Ectodermal cell (in vitro differentiated cells): ENCODE results near the gene GABRR1. TPM values are rescaled to one million over a fixed set of nuclear protein-coding genes. Genes with fewer than 3 reads are reported as not detected.

Experiments
- H3K27ac ChIP-seq: 2 replicates; pipeline ENCODE4 v1.7.0; 2013; ENCODE audit warnings: mild to moderate bottlenecking, low read depth, low read length; ENCODE audit not compliant: insufficient read depth, poor library complexity, severe bottlenecking
- H3K27me3 ChIP-seq: 2 replicates; pipeline ENCODE4 v1.7.0; 2013; ENCODE audit warnings: mild to moderate bottlenecking, low read length; ENCODE audit not compliant: insufficient read depth, control insufficient read depth, poor library complexity, severe bottlenecking
- H3K36me3 ChIP-seq: one replicate; pipeline ENCODE4 v1.7.0; 2013; ENCODE audit warnings: low read length; ENCODE audit not compliant: control insufficient read depth, insufficient read depth
- H3K4me1 ChIP-seq: one replicate; pipeline ENCODE4 v1.7.0; 2013; ENCODE audit warnings: low read length; ENCODE audit not compliant: control insufficient read depth, insufficient read depth
- H3K4me3 ChIP-seq: 2 replicates; pipeline ENCODE4 v1.7.0; 2013; ENCODE audit warnings: low read depth, low read length, control low read depth; ENCODE audit not compliant: insufficient read depth
- H3K9me3 ChIP-seq: 2 replicates; pipeline ENCODE4 v1.7.0; 2013; ENCODE audit warnings: mild to moderate bottlenecking, low read length, moderate library complexity; ENCODE audit not compliant: control insufficient read depth
- WGBS, 2 experiments: methylation state at CpG; one replicate each; pipeline ENCODE4 v1.1.7; 2013; ENCODE audit warnings: missing lambda C conversion rate in 2 of 2; 5-methylcytosine and 5-hydroxymethylcytosine counted together
- polyA plus RNA-seq, 4 experiments: library from polyadenylated mRNA; stranded (reverse); fragments of 50-300 nt; gene quantifications; one replicate each; pipeline ENCODE4 v1.2.3, GENCODE V29; 2013

The GABRR1 gene
- not detected for polyA plus RNA-seq (2013, experiment 1 of 4)
- polyA plus RNA-seq (2013, experiment 2 of 4): not detected
- not detected for polyA plus RNA-seq (2013, experiment 3 of 4)
- polyA plus RNA-seq (2013, experiment 4 of 4): not detected

DNA sequence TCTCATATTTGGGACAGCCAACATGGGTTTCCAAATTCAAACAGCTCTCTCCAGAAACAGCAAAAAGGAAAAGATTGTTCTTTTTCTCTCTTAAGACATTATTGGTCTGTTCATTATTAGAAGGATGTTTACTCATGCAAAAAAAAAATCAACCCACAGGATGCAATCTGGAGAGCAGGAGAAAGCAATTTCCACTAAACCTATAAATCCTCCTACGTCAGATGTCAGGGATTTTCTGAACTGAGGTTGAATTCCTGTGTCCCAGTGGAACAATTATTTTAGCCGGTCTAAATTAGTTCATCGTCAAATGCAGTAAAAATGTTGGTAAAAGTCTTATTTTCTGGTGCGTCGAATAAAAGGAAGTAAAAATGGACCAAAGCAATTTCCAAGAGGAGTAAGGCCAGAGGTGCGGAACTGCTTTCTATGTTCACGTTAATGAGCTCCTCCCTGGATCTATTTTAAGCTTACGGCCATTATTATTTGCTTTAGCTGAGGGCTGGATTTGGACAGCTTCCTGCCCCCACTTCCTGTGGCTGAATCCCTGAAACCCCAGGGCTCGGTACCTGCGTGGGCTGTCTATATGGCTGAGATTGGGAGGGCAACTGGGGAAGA lies at the start of gene GABRR1:
TSS of gene GABRR1 (minus strand) at position 60 of the 612 bp plus-strand sequence. CDS start at position 24, 36 bp downstream.
- Histone ChIP-seq H3K27ac (no peak within 1 kb of the TSS), H3K4me3 (no peak within 1 kb of the TSS), H3K4me1 (no peaks in the 10 kb centered on the region), H3K36me3 (no peaks in the 10 kb centered on the region), H3K27me3 (no peaks in the 10 kb centered on the region), H3K9me3 (no peaks in the 10 kb centered on the region)
- WGBS, 2 experiments: 93 to 96% methylated on average over 10 of the region's 10 CpGs

DNA sequence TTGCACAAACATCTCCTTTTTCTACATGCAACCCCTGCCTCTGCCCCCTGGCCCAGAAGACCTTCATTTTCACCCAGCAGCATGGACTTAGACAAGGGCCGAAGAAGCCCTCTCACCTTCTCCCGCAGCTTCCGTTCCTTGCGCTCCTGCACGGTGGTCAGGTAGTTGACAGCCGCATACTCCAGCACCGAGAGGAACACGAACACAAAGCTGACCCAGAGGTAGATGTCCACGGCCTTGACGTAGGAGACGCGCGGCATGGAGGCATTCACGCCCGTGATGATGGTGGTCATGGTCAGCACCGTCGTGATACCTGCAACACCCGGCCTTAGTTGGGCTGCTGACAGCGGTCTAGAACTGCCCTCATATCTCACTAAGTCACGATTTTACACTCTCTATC lies 47.1 kb upstream of the GABRR1 start:
- 95% methylated on average over 20 of the region's 20 CpGs for WGBS, 2 experiments
- H3K27ac ChIP-seq: no peak overlapping the region
- no peak overlapping the region for H3K4me3 ChIP-seq
- no peaks in the 10 kb centered on the region for H3K9me3 ChIP-seq
- H3K4me1 ChIP-seq: no peaks in the 10 kb centered on the region
- H3K36me3 ChIP-seq: no peaks in the 10 kb centered on the region
- no peaks in the 10 kb centered on the region for H3K27me3 ChIP-seq

DNA sequence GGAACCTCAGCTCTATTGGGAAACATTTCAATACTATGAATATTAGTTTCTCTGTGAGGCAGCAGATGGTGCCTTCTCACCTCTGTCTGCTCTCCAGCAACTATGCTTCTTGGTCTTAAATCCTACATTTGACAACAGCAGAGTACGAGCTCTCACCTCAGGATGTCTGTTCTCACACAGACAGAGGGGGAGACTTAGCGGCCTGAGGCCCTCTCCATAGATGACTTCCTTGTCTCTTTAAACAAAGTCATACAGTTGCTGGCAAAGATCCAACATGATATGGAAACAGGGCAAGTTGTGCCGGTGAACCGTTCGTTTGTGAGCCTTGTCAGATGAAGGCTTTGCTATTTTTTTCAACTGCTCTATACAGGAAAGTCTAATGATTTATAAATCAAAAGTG lies 43.7 kb upstream of the GABRR1 start:
- 83 to 89% methylated on average over 5 of the region's 5 CpGs for WGBS, 2 experiments
- Histone ChIP-seq H3K4me3 (no peak overlapping the region), H3K9me3 (no peaks in the 10 kb centered on the region)

DNA sequence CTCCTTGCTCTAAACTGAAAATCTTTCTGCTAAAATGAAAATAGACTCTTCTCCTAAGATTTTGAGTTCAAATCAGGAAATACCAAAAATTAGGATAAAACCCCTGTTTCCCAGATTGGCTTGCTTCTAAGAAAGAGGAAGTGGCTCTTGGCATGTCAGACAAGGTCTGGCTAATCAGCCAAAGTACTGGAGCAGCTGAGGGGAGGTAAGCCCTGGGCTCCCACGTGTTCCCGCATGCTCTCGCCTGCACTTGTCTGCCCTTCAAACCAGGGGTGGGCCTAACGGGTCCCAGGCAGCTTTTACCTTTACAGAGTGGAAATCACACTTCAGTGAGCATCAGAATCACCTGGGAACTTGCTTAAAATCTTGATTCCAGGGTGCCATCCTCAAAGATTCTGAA lies 43.2 kb upstream of the GABRR1 start:
- Histone ChIP-seq H3K9me3 (no peaks in the 10 kb centered on the region), H3K4me3 (no peak overlapping the region), H3K4me1 (no peaks in the 10 kb centered on the region), H3K27ac (no peak overlapping the region), H3K27me3 (no peaks in the 10 kb centered on the region), H3K36me3 (no peaks in the 10 kb centered on the region)
- WGBS, 2 experiments: 83 to 85% methylated on average over 4 of the region's 4 CpGs

More for the DNA sequence above, 43.7 kb upstream of the GABRR1 start:
- Histone ChIP-seq H3K36me3 (no peaks in the 10 kb centered on the region), H3K27me3 (no peaks in the 10 kb centered on the region), H3K27ac (no peak overlapping the region), H3K4me1 (no peaks in the 10 kb centered on the region)

DNA sequence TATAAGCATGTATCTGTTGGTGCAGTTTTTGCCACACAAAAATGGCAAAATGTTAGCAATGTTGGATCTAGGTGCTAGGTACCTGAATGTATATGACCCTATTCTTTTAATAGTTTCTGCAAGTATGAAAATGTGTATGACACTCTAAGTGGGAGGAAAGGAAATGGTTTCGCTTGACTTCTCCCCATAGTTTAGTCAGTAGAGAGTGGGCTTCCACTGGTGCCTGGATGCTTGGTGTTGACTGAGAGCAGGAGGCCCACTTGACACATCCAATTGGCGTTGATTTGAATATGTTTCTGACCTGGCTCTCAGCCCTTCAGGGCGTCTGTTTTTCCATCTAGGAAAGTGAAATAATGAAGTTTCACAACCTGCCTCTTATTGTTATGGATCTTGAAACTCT lies 41.8 kb upstream of the GABRR1 start:
- H3K27me3 ChIP-seq: no peaks in the 10 kb centered on the region
- H3K4me1 ChIP-seq: no peaks in the 10 kb centered on the region
- H3K9me3 ChIP-seq: no peaks in the 10 kb centered on the region
- WGBS, 2 experiments: 95 to 99% methylated on average over 3 of the region's 3 CpGs
- H3K4me3 ChIP-seq: no peak overlapping the region
- H3K36me3 ChIP-seq: no peaks in the 10 kb centered on the region
- no peak overlapping the region for H3K27ac ChIP-seq

DNA sequence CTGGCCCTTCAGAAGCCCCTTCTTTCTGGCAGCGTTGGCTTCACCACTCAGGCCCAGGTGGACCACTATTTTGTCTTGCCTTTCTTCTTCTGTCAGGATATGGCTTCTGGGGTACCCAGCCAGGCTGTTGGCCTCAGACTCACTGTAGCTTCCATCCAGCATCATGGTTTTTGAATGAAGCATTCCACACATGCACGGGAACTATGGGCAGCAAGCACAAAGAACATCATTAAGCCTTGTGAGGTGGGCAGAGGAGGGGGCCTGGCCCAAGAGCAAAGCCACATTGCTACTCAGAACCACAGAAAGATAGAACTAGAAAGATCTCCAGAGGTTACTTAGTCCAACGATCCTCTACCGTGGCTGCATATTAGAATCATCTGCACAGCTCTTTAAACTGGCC lies 40.6 kb upstream of the GABRR1 start:
- Histone ChIP-seq H3K4me3 (no peak overlapping the region), H3K27me3 (no peaks in the 10 kb centered on the region), H3K36me3 (no peaks in the 10 kb centered on the region), H3K4me1 (no peaks in the 10 kb centered on the region), H3K9me3 (no peaks in the 10 kb centered on the region), H3K27ac (no peak overlapping the region)
- 95 to 96% methylated on average over 4 of the region's 4 CpGs for WGBS, 2 experiments

DNA sequence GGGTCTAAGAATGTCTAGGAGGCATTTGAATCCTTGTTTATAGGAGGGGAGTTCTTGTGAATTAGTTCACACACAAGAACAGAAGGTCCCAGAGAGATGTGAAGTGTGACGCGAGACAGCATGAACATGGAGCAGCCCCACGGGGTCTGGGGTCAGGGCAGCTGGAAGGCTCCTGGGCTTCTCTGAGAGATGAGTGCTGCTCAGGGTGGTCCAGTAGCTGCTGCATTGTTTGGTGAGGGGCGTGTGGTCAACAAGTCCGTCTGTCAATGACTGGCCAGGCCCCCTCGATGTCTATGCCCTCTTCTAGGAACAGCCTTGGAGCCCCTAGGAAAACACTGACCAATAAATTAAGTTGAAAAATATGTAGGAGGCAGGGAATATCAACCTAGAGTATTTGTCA lies 40.2 kb upstream of the GABRR1 start:
- Histone ChIP-seq H3K9me3 (no peaks in the 10 kb centered on the region), H3K4me1 (no peaks in the 10 kb centered on the region), H3K4me3 (no peak overlapping the region), H3K27ac (no peak overlapping the region), H3K36me3 (no peaks in the 10 kb centered on the region), H3K27me3 (no peaks in the 10 kb centered on the region)
- 92 to 95% methylated on average over 6 of the region's 6 CpGs for WGBS, 2 experiments

DNA sequence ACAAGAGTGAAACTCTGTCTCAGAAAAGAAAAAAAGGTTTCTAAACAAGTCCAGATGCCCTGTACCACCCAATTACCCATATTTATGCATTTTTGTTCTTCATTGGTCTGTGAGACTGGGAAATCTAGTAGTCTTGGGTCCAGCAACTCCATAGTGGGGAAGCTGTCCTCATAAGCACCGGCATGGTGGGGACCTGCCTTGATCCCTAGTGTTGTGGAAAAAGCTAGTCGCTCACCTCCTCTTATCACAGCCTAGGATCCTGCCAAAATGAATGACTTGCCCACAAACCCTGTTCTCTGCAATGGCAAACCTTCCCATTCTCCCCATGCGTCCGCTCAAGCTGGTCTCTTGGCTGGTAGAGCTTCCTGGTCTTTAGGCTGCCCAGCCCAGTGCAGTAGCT lies 38.3 kb upstream of the GABRR1 start:
- H3K27ac ChIP-seq: no peak overlapping the region
- no peaks in the 10 kb centered on the region for H3K4me1 ChIP-seq
- H3K36me3 ChIP-seq: no peaks in the 10 kb centered on the region
- WGBS, 2 experiments: 93 to 95% methylated on average over 4 of the region's 4 CpGs
- H3K4me3 ChIP-seq: no peak overlapping the region
- no peaks in the 10 kb centered on the region for H3K27me3 ChIP-seq
- H3K9me3 ChIP-seq: no peaks in the 10 kb centered on the region

DNA sequence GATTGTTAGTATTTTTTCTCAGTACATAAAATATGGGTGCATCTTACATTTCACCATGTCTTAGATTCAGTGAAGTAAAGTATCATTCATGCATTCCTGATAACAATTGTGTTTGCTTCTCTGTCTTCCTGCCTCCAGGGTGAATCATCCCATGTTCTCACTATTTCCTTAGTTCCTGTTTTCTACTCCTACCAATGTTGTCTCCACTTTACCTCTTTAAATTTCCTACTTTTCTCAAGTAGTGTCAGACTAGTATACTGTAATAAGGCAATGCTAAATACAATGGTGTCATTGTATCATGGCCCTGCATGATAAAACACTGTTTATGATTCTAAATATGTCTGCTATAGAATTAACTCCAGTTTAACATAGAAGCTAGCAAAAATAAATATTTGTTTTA lies 37.4 kb upstream of the GABRR1 start:
- H3K27me3 ChIP-seq: no peaks in the 10 kb centered on the region
- H3K27ac ChIP-seq: no peak overlapping the region
- H3K36me3 ChIP-seq: no peaks in the 10 kb centered on the region
- H3K9me3 ChIP-seq: no peaks in the 10 kb centered on the region
- no peak overlapping the region for H3K4me3 ChIP-seq
- H3K4me1 ChIP-seq: no peaks in the 10 kb centered on the region

DNA sequence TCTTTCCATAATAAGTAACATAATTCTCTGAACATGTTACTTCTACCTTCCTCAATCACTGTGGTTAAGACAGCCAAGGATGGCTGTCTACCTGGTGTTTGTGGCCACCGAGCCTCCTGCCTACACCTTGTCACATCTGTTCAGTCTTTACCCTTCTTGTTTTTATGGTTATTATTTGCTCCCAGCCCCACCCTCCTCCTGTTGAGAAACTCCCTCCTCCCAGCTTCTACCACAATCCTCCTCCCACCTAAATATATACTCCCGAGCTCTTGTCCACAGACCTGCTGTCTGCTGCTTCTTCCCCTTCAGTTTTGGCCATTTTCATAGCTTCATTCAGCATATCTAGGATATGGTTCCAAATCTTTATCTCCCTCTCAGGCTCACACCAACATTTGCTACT lies 35.7 kb upstream of the GABRR1 start:
- 89 to 90% methylated on average over 2 of the region's 2 CpGs for WGBS, 2 experiments
- no peaks in the 10 kb centered on the region for H3K9me3 ChIP-seq
- H3K4me1 ChIP-seq: no peaks in the 10 kb centered on the region
- no peak overlapping the region for H3K27ac ChIP-seq
- H3K36me3 ChIP-seq: no peaks in the 10 kb centered on the region
- H3K4me3 ChIP-seq: no peak overlapping the region
- no peaks in the 10 kb centered on the region for H3K27me3 ChIP-seq

DNA sequence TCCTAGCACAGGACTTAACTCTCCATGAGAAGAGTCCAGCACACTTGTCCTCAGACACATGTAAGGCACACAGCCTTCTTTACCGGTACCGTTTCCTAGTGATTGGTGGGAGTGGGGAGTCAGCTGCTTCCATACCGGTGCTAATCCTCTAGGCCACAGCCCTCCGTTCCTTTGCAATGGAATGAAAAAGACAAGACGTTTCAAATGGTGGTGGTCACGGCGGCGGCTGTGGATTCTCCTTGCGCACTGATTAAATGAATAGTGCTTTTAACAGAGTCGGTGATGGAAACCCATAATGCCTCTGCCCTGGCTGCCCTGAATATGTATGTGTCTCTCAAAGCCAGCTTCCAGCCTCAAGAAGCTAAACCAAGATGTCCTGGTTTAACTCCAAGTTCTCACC lies 34.8 kb upstream of the GABRR1 start:
- H3K4me3 ChIP-seq: no peak overlapping the region
- no peak overlapping the region for H3K27ac ChIP-seq
- H3K36me3 ChIP-seq: no peaks in the 10 kb centered on the region
- no peaks in the 10 kb centered on the region for H3K9me3 ChIP-seq
- 90 to 91% methylated on average over 10 of the region's 10 CpGs for WGBS, 2 experiments
- no peaks in the 10 kb centered on the region for H3K4me1 ChIP-seq
- H3K27me3 ChIP-seq: no peaks in the 10 kb centered on the region
